SK-N-SH (cell line): Measurements from ENCODE around the gene OOSP1. TPM values are rescaled to one million over a fixed set of nuclear protein-coding genes. Genes with fewer than 3 reads are reported as not detected.

Experiments
- CTCF ChIA-PET: fragments of 300-600, 350-600 bp; formaldehyde crosslinking; extraction: SDS; loops from one replicate; lab custom pipeline; 2021; lab: Yijun Ruan, JAX
- POLR2A ChIA-PET: fragments of 350-600 bp; sonication (Branson Sonifier 250); formaldehyde crosslinking; extraction: SDS; loops from one replicate; lab custom pipeline; 2020; ENCODE audit warnings: antibody characterized with exemption, inconsistent platforms; lab: Yijun Ruan, JAX
- DNase-seq: peaks from one replicate; pipeline ENCODE4 v3.0.0; 2012
- H2AFZ ChIP-seq: fragments of 200-600 bp; sonication (generic); 2 replicates; pipeline ENCODE4 v1.8.1; 2016; ENCODE audit warnings: antibody characterized with exemption, mild to moderate bottlenecking, low read depth
- H3F3A ChIP-seq: fragments of 200-600 bp; sonication (generic); replicated peaks from 2 replicates; pipeline ENCODE3; 2016; ENCODE audit warnings: antibody characterized with exemption, mild to moderate bottlenecking; ENCODE audit not compliant: insufficient read depth
- H3K27ac ChIP-seq, 2 experiments: fragments of 200-500 bp in 1 of 2; fragments of 200-600 bp in 1 of 2; sonication (Bioruptor generic) in 1 of 2; sonication (generic), shearing (Covaris generic) in 1 of 2; 2 replicates each; pipeline versions ENCODE4 v1.5.1 to v1.6.1; 2014 to 2016; ENCODE audit warnings: low read depth in 2 of 2, inconsistent platforms in 1 of 2, low read length in 1 of 2, mild to moderate bottlenecking in 1 of 2, mixed read lengths in 1 of 2
- H3K27me3 ChIP-seq: fragments of 200-600 bp; sonication (generic), shearing (Covaris generic); 2 replicates; pipeline ENCODE4 v1.6.1; 2016; ENCODE audit warnings: mixed run types; ENCODE audit not compliant: insufficient read depth
- H3K36me3 ChIP-seq, 2 experiments: fragments of 200-500 bp in 1 of 2; fragments of 200-600 bp in 1 of 2; sonication (Bioruptor generic) in 1 of 2; sonication (generic) in 1 of 2; replicated peaks in 1 of 2; 2 replicates each; pipeline versions ENCODE3 to v1.5.1; 2014 to 2016; ENCODE audit warnings: low read length in 1 of 2, mild to moderate bottlenecking in 1 of 2; ENCODE audit not compliant: insufficient read depth in 2 of 2, control insufficient read depth in 1 of 2
- H3K4me1 ChIP-seq, 2 experiments: fragments of 200-500 bp in 1 of 2; fragments of 200-600 bp in 1 of 2; sonication (Bioruptor generic) in 1 of 2; sonication (generic), shearing (Covaris generic) in 1 of 2; 2 replicates each; pipeline versions ENCODE4 v1.5.1 to v1.6.1; 2014 to 2016; ENCODE audit warnings: low read depth in 1 of 2, low read length in 1 of 2, mixed run types in 1 of 2; ENCODE audit not compliant: insufficient read depth in 2 of 2, control insufficient read depth in 1 of 2
- H3K4me2 ChIP-seq: fragments of 200-600 bp; sonication (generic), shearing (Covaris generic); 2 replicates; pipeline ENCODE4 v1.6.1; 2017; ENCODE audit warnings: mixed run types
- H3K4me3 ChIP-seq, 2 experiments: fragments of 200-500 bp in 1 of 2; fragments of 200-600 bp in 1 of 2; sonication (Bioruptor generic) in 1 of 2; sonication (generic), shearing (Covaris generic) in 1 of 2; 2 replicates each; pipeline versions ENCODE4 v1.5.1 to v1.8.1; 2014 to 2016; ENCODE audit warnings: low read depth in 2 of 2, inconsistent platforms in 1 of 2, low read length in 1 of 2, mild to moderate bottlenecking in 1 of 2, mixed read lengths in 1 of 2, moderate library complexity in 1 of 2
- H3K79me2 ChIP-seq: fragments of 200-600 bp; sonication (generic); 2 replicates; pipeline ENCODE4 v1.8.1; 2017; ENCODE audit warnings: mild to moderate bottlenecking; ENCODE audit not compliant: insufficient read depth
- H3K9ac ChIP-seq: fragments of 200-600 bp; sonication (generic); 2 replicates; pipeline ENCODE4 v1.6.1; 2017; ENCODE audit warnings: mixed run types
- H3K9me2 ChIP-seq: fragments of 200-600 bp; sonication (generic); 2 replicates; pipeline ENCODE4 v1.6.1; 2017; ENCODE audit warnings: mixed run types
- H3K9me3 ChIP-seq: fragments of 200-600 bp; sonication (generic); 2 replicates; pipeline ENCODE4 v1.6.1; 2017; ENCODE audit warnings: mixed run types, mild to moderate bottlenecking, moderate library complexity
- H4K20me1 ChIP-seq: fragments of 200-600 bp; sonication (generic); 2 replicates; pipeline ENCODE4 v1.6.1; 2017; ENCODE audit warnings: mild to moderate bottlenecking, mixed run types; ENCODE audit not compliant: insufficient read depth
- ELF1 ChIP-seq: IDR thresholded peaks from 2 replicates; pipeline ENCODE4 v1.4.0; 2012
- EZH2phosphoT487 ChIP-seq: fragments of 200-600 bp; sonication (generic); IDR thresholded peaks from 2 replicates; pipeline ENCODE4 v1.6.1; 2017; ENCODE audit warnings: low read depth, mixed run types, mild to moderate bottlenecking, antibody characterized with exemption, moderate library complexity, borderline replicate concordance
- FOSL2 ChIP-seq: IDR thresholded peaks from 2 replicates; pipeline ENCODE4 v1.4.0; 2012; ENCODE audit warnings: low read depth, mild to moderate bottlenecking, moderate library complexity, borderline replicate concordance
- FOXM1 ChIP-seq: IDR thresholded peaks from 2 replicates; pipeline ENCODE4 v1.4.0; 2012; ENCODE audit warnings: low read depth, mild to moderate bottlenecking
- MXI1 ChIP-seq: IDR thresholded peaks from 2 replicates; pipeline ENCODE4 v1.6.1; 2012; ENCODE audit warnings: mild to moderate bottlenecking, low read depth, low read length, improper control_type of control experiment
- NRF1 ChIP-seq: IDR thresholded peaks from 2 replicates; pipeline ENCODE4 v1.6.1; 2012; ENCODE audit warnings: low read depth, mild to moderate bottlenecking, low read length
- SIN3A ChIP-seq: IDR thresholded peaks from 2 replicates; pipeline ENCODE4 v1.6.1; 2012; ENCODE audit warnings: low read depth, mild to moderate bottlenecking, low read length, moderate library complexity, borderline replicate concordance
- SMC3 ChIP-seq: IDR thresholded peaks from 2 replicates; pipeline ENCODE4 v1.6.1; 2012; ENCODE audit warnings: low read depth, low read length, improper control_type of control experiment
- TAF1 ChIP-seq: IDR thresholded peaks from 2 replicates; pipeline ENCODE4 v1.6.1; 2012; ENCODE audit warnings: low read depth, mild to moderate bottlenecking, low read length, moderate library complexity, borderline replicate concordance
- YY1 ChIP-seq: IDR thresholded peaks from 2 replicates; pipeline ENCODE4 v1.4.0; 2012; ENCODE audit warnings: low read depth, mild to moderate bottlenecking
- WGBS: methylation state at CpG from one replicate; pipeline ENCODE4 v1.1.6; 2017; ENCODE audit warnings: low lambda C conversion rate; 5-methylcytosine and 5-hydroxymethylcytosine counted together
- polyA plus RNA-seq, 3 experiments: library from polyadenylated mRNA; depleted of rRNA; stranded (reverse); fragments of >200 nt; gene quantifications; 2 replicates each; pipeline ENCODE4 v1.2.3, GENCODE V29; 2012
- TF ChIP-seq, protein P1 (sequence below): IDR thresholded peaks from 2 replicates; pipeline ENCODE4 v1.4.0; 2012; ENCODE audit warnings: low read depth, borderline replicate concordance
- TF ChIP-seq, protein P2 (sequence below): IDR thresholded peaks from 2 replicates; pipeline ENCODE4 v1.4.0; 2012; ENCODE audit warnings: low read depth, borderline replicate concordance
- TF ChIP-seq, protein P3 (sequence below): IDR thresholded peaks from 2 replicates; pipeline ENCODE4 v1.4.0; 2012; ENCODE audit warnings: low read depth
- TF ChIP-seq, protein P4 (sequence below): fragments of 200-600 bp; sonication (generic); IDR thresholded peaks from 2 replicates; pipeline ENCODE4 v1.6.1; 2017; ENCODE audit warnings: antibody characterized with exemption, mild to moderate bottlenecking, moderate library complexity

The OOSP1 gene
- polyA plus RNA-seq, 1 of the 3 experiments (the other 2 are of a cell fraction) = not detected

DNA sequence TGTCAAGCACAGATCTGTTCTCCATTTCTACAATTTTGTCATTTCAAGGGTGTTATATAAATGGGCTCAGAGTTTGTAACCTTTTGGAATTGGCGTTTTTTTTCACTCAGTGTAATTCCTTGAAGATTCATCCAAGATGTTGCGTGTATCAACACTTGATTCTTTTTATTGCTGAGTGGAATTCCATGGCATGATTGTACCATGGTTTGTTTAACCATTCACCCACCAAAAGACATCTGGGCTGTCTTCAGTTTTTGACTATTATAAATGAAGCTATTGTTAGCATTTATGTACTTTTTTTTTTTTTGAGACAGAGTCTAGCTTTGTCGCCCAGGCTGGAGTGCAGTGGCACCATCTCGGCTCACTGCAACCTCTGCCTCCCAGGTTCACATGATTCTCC, 2.9 kb downstream of the OOSP1 start:
- ChIA-PET CTCF (no interaction called here), POLR2A (no interaction called here)
- H3K4me3 ChIP-seq = no peak overlapping the region
- no peaks in the 10 kb centered on the region for H4K20me1 ChIP-seq
- peaks cover 5% of the 10 kb centered on the region; the same call in 1 of the 2 replicates for H3K27me3 ChIP-seq
- H2AFZ ChIP-seq = no peak overlapping the region
- H3K9me2 ChIP-seq = no peaks in the 10 kb centered on the region
- TF ChIP-seq EZH2phosphoT487 (no peak), SIN3A (no peak), SMC3 (no peak), YY1 (no peak), TAF1 (no peak), MXI1 (no peak), FOXM1 (no peak), FOSL2 (no peak), NRF1 (no peak), ELF1 (no peak)
- TF ChIP-seq, protein P1, sequence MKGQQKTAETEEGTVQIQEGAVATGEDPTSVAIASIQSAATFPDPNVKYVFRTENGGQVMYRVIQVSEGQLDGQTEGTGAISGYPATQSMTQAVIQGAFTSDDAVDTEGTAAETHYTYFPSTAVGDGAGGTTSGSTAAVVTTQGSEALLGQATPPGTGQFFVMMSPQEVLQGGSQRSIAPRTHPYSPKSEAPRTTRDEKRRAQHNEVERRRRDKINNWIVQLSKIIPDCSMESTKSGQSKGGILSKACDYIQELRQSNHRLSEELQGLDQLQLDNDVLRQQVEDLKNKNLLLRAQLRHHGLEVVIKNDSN = no peak
- TF ChIP-seq, protein P2, sequence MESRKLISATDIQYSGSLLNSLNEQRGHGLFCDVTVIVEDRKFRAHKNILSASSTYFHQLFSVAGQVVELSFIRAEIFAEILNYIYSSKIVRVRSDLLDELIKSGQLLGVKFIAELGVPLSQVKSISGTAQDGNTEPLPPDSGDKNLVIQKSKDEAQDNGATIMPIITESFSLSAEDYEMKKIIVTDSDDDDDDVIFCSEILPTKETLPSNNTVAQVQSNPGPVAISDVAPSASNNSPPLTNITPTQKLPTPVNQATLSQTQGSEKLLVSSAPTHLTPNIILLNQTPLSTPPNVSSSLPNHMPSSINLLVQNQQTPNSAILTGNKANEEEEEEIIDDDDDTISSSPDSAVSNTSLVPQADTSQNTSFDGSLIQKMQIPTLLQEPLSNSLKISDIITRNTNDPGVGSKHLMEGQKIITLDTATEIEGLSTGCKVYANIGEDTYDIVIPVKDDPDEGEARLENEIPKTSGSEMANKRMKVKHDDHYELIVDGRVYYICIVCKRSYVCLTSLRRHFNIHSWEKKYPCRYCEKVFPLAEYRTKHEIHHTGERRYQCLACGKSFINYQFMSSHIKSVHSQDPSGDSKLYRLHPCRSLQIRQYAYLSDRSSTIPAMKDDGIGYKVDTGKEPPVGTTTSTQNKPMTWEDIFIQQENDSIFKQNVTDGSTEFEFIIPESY = no peak
- TF ChIP-seq, protein P3, sequence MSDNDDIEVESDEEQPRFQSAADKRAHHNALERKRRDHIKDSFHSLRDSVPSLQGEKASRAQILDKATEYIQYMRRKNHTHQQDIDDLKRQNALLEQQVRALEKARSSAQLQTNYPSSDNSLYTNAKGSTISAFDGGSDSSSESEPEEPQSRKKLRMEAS = no peak
- TF ChIP-seq, protein P4, sequence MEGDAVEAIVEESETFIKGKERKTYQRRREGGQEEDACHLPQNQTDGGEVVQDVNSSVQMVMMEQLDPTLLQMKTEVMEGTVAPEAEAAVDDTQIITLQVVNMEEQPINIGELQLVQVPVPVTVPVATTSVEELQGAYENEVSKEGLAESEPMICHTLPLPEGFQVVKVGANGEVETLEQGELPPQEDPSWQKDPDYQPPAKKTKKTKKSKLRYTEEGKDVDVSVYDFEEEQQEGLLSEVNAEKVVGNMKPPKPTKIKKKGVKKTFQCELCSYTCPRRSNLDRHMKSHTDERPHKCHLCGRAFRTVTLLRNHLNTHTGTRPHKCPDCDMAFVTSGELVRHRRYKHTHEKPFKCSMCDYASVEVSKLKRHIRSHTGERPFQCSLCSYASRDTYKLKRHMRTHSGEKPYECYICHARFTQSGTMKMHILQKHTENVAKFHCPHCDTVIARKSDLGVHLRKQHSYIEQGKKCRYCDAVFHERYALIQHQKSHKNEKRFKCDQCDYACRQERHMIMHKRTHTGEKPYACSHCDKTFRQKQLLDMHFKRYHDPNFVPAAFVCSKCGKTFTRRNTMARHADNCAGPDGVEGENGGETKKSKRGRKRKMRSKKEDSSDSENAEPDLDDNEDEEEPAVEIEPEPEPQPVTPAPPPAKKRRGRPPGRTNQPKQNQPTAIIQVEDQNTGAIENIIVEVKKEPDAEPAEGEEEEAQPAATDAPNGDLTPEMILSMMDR = no peak
- no peaks in the 10 kb centered on the region for H3K36me3 ChIP-seq
- H3K27ac ChIP-seq = no peak overlapping the region
- no peaks in the 10 kb centered on the region for H3K79me2 ChIP-seq
- no peak for DNase-seq
- H3K9ac ChIP-seq = no peak overlapping the region
- no peaks in the 10 kb centered on the region for H3K4me1 ChIP-seq
- H3K4me2 ChIP-seq = no peak overlapping the region
- WGBS = 13% methylated on average over 4 of the region's 4 CpGs
- H3F3A ChIP-seq = no peaks in the 10 kb centered on the region
- H3K9me3 ChIP-seq = no peaks in the 10 kb centered on the region
